Tibial nerve (tissue), 4 donors: ENCODE measurements around the gene SGK1.

Experiments used
- CTCF ChIP-seq, 5 experiments: fragments of 200-600 bp in 3 of 5; fragments of 450-650 bp in 2 of 5; sonication (generic) in 3 of 5; IDR thresholded peaks; one replicate each; pipeline ENCODE4 v1.5.1; 2016 to 2019; ENCODE audit warnings: antibody characterized with exemption in 5 of 5, mild to moderate bottlenecking in 3 of 5, moderate library complexity in 2 of 5
- EP300 ChIP-seq, 2 donors: sonication (generic); formaldehyde crosslinking; IDR thresholded peaks; one replicate each; pipeline ENCODE4 v1.6.1; 2017; ENCODE audit warnings: antibody characterized with exemption in 2 of 2, mild to moderate bottlenecking in 1 of 2

GRCh38 chr6:134318236-134318973 is 493 bp upstream of the SGK1 start:
- TF ChIP-seq CTCF (IDR thresholded peaks at IDR 0.05) (no peak), EP300 (IDR thresholded peaks at IDR 0.05) (no peak)
